ENCODE measurements around the gene SMTN.
"Not testable (repeated sequence)": the region's sequence is repeated elsewhere in the genome, so short reads cannot be mapped to it uniquely, and the experiment has no call there.

Gene SMTN

GRCh38 chr22:31080848-31081649 is at the start of gene SMTN:
Gene SMTN (plus strand): TSS chr22:31081318. CDS start chr22:31083259, 1,941 bp downstream.
- peak; percentile 89 for DNase-seq (ENCODE audit: low read depth)

GRCh38 chr22:31036671-31037550 is 44.2 kb upstream of the SMTN start:
- DNase-seq (ENCODE audit: low read depth), result no peak

- no peak for DNase-seq (ENCODE audit: low read depth)
Observed at GRCh38 chr22:31038686-31039085, 42.4 kb upstream of the SMTN start.

- DNase-seq (ENCODE audit: low read depth), result no peak
Observed at GRCh38 chr22:31039393-31039792, 41.7 kb upstream of the SMTN start.

GRCh38 chr22:31040542-31041398 is 40.3 kb upstream of the SMTN start:
- no peak for DNase-seq (ENCODE audit: low read depth)

- DNase-seq (ENCODE audit: low read depth), result no peak
Observed at GRCh38 chr22:31044262-31044861, 36.8 kb upstream of the SMTN start.

- no peak for DNase-seq (ENCODE audit: low read depth)
Observed at GRCh38 chr22:31045900-31046538, 35.1 kb upstream of the SMTN start.

- DNase-seq (ENCODE audit: low read depth), result no peak
Observed at GRCh38 chr22:31046539-31047226, 34.4 kb upstream of the SMTN start.

- no peak for DNase-seq (ENCODE audit: low read depth)
Observed at GRCh38 chr22:31048570-31048969, 32.5 kb upstream of the SMTN start.

- DNase-seq (ENCODE audit: low read depth), result no peak
Observed at GRCh38 chr22:31049815-31050420, 31.2 kb upstream of the SMTN start.

GRCh38 chr22:31055117-31055634 is 25.9 kb upstream of the SMTN start:
- no peak for DNase-seq (ENCODE audit: low read depth)

- DNase-seq (ENCODE audit: low read depth), result no peak
Observed at GRCh38 chr22:31055635-31056159, 25.4 kb upstream of the SMTN start.

- DNase-seq (ENCODE audit: low read depth), result no peak
Observed at GRCh38 chr22:31056986-31057599, 24.0 kb upstream of the SMTN start.

GRCh38 chr22:31059663-31060062 is 21.5 kb upstream of the SMTN start:
- not testable (repeated sequence) for DNase-seq (ENCODE audit: low read depth)

- DNase-seq (ENCODE audit: low read depth), result no peak
Observed at GRCh38 chr22:31062566-31063230, 18.4 kb upstream of the SMTN start.

GRCh38 chr22:31064369-31064768 is 16.7 kb upstream of the SMTN start:
- DNase-seq (ENCODE audit: low read depth), result no peak

- no peak for DNase-seq (ENCODE audit: low read depth)
Observed at GRCh38 chr22:31068970-31069369, 12.1 kb upstream of the SMTN start.

- not testable (repeated sequence) for DNase-seq (ENCODE audit: low read depth)
Observed at GRCh38 chr22:31069691-31070314, 11.3 kb upstream of the SMTN start.
